IMR-90 (cell line): ENCODE data around the gene CLBA1. TPM values are rescaled to one million over a fixed set of nuclear protein-coding genes. Genes with fewer than 3 reads are reported as not detected.
"Not testable (repeated sequence)": the region's sequence is repeated elsewhere in the genome, so short reads cannot be mapped to it uniquely, and the experiment has no call there.

Experiments
- ATAC-seq: fragments of 200-7000 bp; cut with Tn5 transposase; 2 replicates; pipeline ENCODE4 v1.9.1; 2020; ENCODE audit warnings: low read depth, mild to moderate bottlenecking, moderate library complexity
- BruUV-seq: library from RNA; stranded (reverse); fragments of 400-500 nt; replicated peaks from 2 replicates; lab custom pipeline; 2021; lab: Mats Ljungman, UMichigan
- CTCF ChIA-PET: fragments of 300-600 bp; formaldehyde crosslinking; extraction: SDS; loops from one replicate; lab custom pipeline; 2021; ENCODE audit warnings: antibody characterized with exemption; lab: Yijun Ruan, JAX
- POLR2A ChIA-PET: fragments of 300-600 bp; sonication (Branson Sonifier 250); formaldehyde crosslinking; loops from one replicate; lab custom pipeline; 2022; ENCODE audit warnings: antibody characterized with exemption; ENCODE audit not compliant: unreplicated experiment; lab: Charles Lee
- DNase-seq: peaks from one replicate; pipeline ENCODE4 v3.0.0; 2013
- H2AFZ ChIP-seq: replicated peaks from 2 replicates; pipeline ENCODE3; 2013; ENCODE audit warnings: low read length, mild to moderate bottlenecking; ENCODE audit not compliant: poor library complexity
- H2AK5ac ChIP-seq: 2 replicates; pipeline ENCODE4 v1.6.1; 2013; ENCODE audit warnings: low read depth, low read length, inconsistent platforms
- H2AK9ac ChIP-seq: replicated peaks from 2 replicates; pipeline ENCODE3; 2013; ENCODE audit warnings: mild to moderate bottlenecking, low read depth, low read length, moderate library complexity; ENCODE audit not compliant: poor library complexity
- H2BK120ac ChIP-seq: 2 replicates; pipeline ENCODE4 v1.6.1; 2013; ENCODE audit warnings: low read depth, low read length, inconsistent platforms
- H2BK15ac ChIP-seq: 3 replicates; pipeline ENCODE4 v1.6.1; 2013; ENCODE audit warnings: low read depth, low read length, inconsistent platforms
- H2BK20ac ChIP-seq: 2 replicates; pipeline ENCODE4 v1.6.1; 2013; ENCODE audit warnings: low read depth, mild to moderate bottlenecking, inconsistent platforms, low read length, moderate library complexity
- H2BK5ac ChIP-seq: 2 replicates; pipeline ENCODE4 v1.6.1; 2013; ENCODE audit warnings: mild to moderate bottlenecking, low read depth, low read length, inconsistent platforms; ENCODE audit not compliant: poor library complexity, severe bottlenecking
- H3K14ac ChIP-seq: replicated peaks from 2 replicates; pipeline ENCODE4 v1.6.1; 2013; ENCODE audit warnings: low read depth, low read length, inconsistent platforms
- H3K18ac ChIP-seq: 2 replicates; pipeline ENCODE4 v1.6.1; 2013; ENCODE audit warnings: low read depth, low read length, control low read depth
- H3K23ac ChIP-seq: 2 replicates; pipeline ENCODE4 v1.6.1; 2013; ENCODE audit warnings: low read depth, low read length, inconsistent platforms
- H3K27ac ChIP-seq: 2 replicates; pipeline ENCODE4 v1.5.1; 2013; ENCODE audit warnings: mild to moderate bottlenecking, control low read depth, low read length; ENCODE audit not compliant: insufficient read depth
- H3K27me3 ChIP-seq: 2 replicates; pipeline ENCODE4 v1.6.1; 2013; ENCODE audit warnings: low read length; ENCODE audit not compliant: control insufficient read depth, insufficient read depth
- H3K36me3 ChIP-seq: 2 replicates; pipeline ENCODE4 v1.6.1; 2013; ENCODE audit warnings: low read length, mixed read lengths; ENCODE audit not compliant: control insufficient read depth, insufficient read depth
- H3K4ac ChIP-seq: 2 replicates; pipeline ENCODE4 v1.6.1; 2013; ENCODE audit warnings: low read depth, low read length, inconsistent platforms
- H3K4me1 ChIP-seq: 2 replicates; pipeline ENCODE4 v1.6.1; 2013; ENCODE audit warnings: low read length, mixed read lengths; ENCODE audit not compliant: control insufficient read depth, insufficient read depth
- H3K4me2 ChIP-seq: 2 replicates; pipeline ENCODE4 v1.6.1; 2013; ENCODE audit warnings: low read depth, mild to moderate bottlenecking, control low read depth, low read length, moderate library complexity
- H3K4me3 ChIP-seq: 2 replicates; pipeline ENCODE4 v1.5.1; 2013; ENCODE audit warnings: low read depth, mild to moderate bottlenecking, control low read depth, low read length, moderate library complexity; ENCODE audit not compliant: insufficient read depth
- H3K56ac ChIP-seq: 2 replicates; pipeline ENCODE4 v1.6.1; 2013; ENCODE audit warnings: low read length, inconsistent platforms; ENCODE audit not compliant: insufficient read depth; ENCODE audit errors: extremely low read depth
- H3K79me1 ChIP-seq, 2 experiments: 2 replicates each; pipeline ENCODE4 v1.6.1; 2013; ENCODE audit warnings: low read length in 2 of 2, inconsistent platforms in 1 of 2, low read depth in 1 of 2
- H3K9ac ChIP-seq: 2 replicates; pipeline ENCODE4 v1.6.1; 2013; ENCODE audit warnings: low read depth, low read length, control low read depth
- H3K9me1 ChIP-seq: 2 replicates; pipeline ENCODE4 v1.6.1; 2013; ENCODE audit warnings: low read length, inconsistent platforms; ENCODE audit not compliant: insufficient read depth
- H3K9me3 ChIP-seq: 2 replicates; pipeline ENCODE4 v1.6.1; 2013; ENCODE audit warnings: low read length; ENCODE audit not compliant: control insufficient read depth, insufficient read depth
- H4K20me1 ChIP-seq: 2 replicates; pipeline ENCODE4 v1.6.1; 2013; ENCODE audit warnings: low read length, inconsistent platforms; ENCODE audit not compliant: insufficient read depth
- H4K5ac ChIP-seq: 2 replicates; pipeline ENCODE4 v1.6.1; 2013; ENCODE audit warnings: mild to moderate bottlenecking, low read depth, low read length, control low read depth
- H4K8ac ChIP-seq, 2 experiments: 2 replicates each; pipeline ENCODE4 v1.6.1; 2013; ENCODE audit warnings: low read depth in 2 of 2, low read length in 2 of 2, control low read depth in 1 of 2, inconsistent platforms in 1 of 2
- H4K91ac ChIP-seq: 2 replicates; pipeline ENCODE4 v1.6.1; 2013; ENCODE audit warnings: low read depth, low read length, inconsistent platforms; ENCODE audit not compliant: insufficient read depth
- WGBS, 2 experiments: methylation state at CpG; one replicate each; pipeline versions ENCODE4 v1.1.5 to v1.1.7; 2013; ENCODE audit warnings: missing lambda C conversion rate in 2 of 2; ENCODE audit not compliant: insufficient read length in 1 of 2; ENCODE audit errors: extremely low coverage in 2 of 2; 5-methylcytosine and 5-hydroxymethylcytosine counted together
- dilution Hi-C: fragments of 300-500 bp; cut with HindIII; formaldehyde crosslinking; loops from one replicate; pipeline ENCODE4 v1.14.3; 2018; ENCODE audit warnings: low sequenced_read_pairs; ENCODE audit not compliant: unreplicated experiment
- in situ Hi-C: fragments of 300-500 bp; cut with MboI; formaldehyde crosslinking; loops from 3 replicates; pipeline ENCODE4 v1.14.3; 2019; ENCODE audit warnings: low sequenced_read_pairs, inconsistent platforms, mixed read lengths
- intact Hi-C: fragments of 100-400 bp; cut with micrococcal nuclease; formaldehyde crosslinking; loops from 2 replicates; pipeline ENCODE4 v1.10.0; 2022
- polyA plus RNA-seq, 3 experiments: library from polyadenylated mRNA; depleted of rRNA; stranded (reverse); fragments of >200 nt; gene quantifications; 2 replicates each; pipeline ENCODE4 v1.2.3, GENCODE V29; 2012; ENCODE audit warnings: low replicate concordance in 1 of 3
- total RNA-seq: library from RNA; depleted of rRNA; stranded (reverse); fragments of >200 nt; gene quantifications from 2 replicates; pipeline ENCODE4 v1.2.3, GENCODE V29; 2012

Gene CLBA1
- total and polyA plus RNA-seq, 2 of the 4 experiments (the other 2 are of a cell fraction), result 2.7 to 6.2 TPM

DNA sequence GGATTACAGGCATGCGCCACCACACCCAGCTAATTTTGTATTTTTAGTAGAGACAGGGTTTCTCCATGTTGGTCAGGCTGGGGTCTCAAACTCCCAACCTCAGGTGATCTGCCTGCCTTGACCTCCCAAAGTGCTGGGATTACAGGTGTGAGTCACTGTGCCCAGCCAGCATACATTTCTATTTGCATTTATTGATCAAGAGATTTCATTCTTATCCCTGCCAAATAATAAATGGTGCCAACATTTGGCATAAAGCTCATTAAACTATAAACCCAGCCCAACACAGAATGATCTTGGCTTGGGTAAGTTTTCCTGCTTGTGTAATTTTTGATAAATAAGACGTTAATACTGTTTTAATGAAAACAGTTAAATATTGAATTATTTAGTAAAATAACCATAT, 50.0 kb downstream of the CLBA1 start:
- H2BK5ac ChIP-seq, H2AK5ac ChIP-seq, H3K23ac ChIP-seq, H3K56ac ChIP-seq, H2AK9ac ChIP-seq, H4K5ac ChIP-seq, H4K8ac ChIP-seq, ATAC-seq, dilution Hi-C loops, H3K27me3 ChIP-seq, H2AFZ ChIP-seq, H3K14ac ChIP-seq, H4K20me1 ChIP-seq, BruUV-seq, H3K36me3 ChIP-seq, H3K9ac ChIP-seq, H2BK20ac ChIP-seq, intact Hi-C loops, DNase-seq, H4K91ac ChIP-seq, H3K9me3 ChIP-seq, H2BK15ac ChIP-seq, H3K4me1 ChIP-seq, in situ Hi-C loops, H3K27ac ChIP-seq, H2BK120ac ChIP-seq, POLR2A ChIA-PET, H3K9me1 ChIP-seq, H3K4me2 ChIP-seq, H3K79me1 ChIP-seq, H3K18ac ChIP-seq, H3K4ac ChIP-seq, H3K4me3 ChIP-seq: not testable (repeated sequence)
- CTCF ChIA-PET, result interaction anchor here (0.7 kb wide), 1 partner anchor 272 kb away, joined by 5 read pairs; no protein-coding TSS in a partner anchor
- WGBS, 2 experiments, result no CpG with 5 or more reads among the region's 2 CpGs
